CD4-positive, alpha-beta memory T cell (primary cell): ENCODE measurements around the gene CDK7. TPM values are rescaled to one million over a fixed set of nuclear protein-coding genes. Genes with fewer than 3 reads are reported as not detected.
"Not testable (repeated sequence)": the region's sequence is repeated elsewhere in the genome, so short reads cannot be mapped to it uniquely, and the experiment has no call there.

Experiments used
- CTCF ChIA-PET: fragments of 350-600 bp; sonication (Branson Sonifier 250); formaldehyde crosslinking; loops from one replicate; lab custom pipeline; 2021; ENCODE audit warnings: inconsistent platforms; ENCODE audit not compliant: partially characterized antibody; lab: Charles Lee
- POLR2A ChIA-PET: fragments of 350-600 bp; sonication (Branson Sonifier 250); formaldehyde crosslinking; loops from one replicate; lab custom pipeline; 2021; ENCODE audit not compliant: partially characterized antibody; lab: Charles Lee
- DNase-seq, 5 donors: peaks; one replicate each; pipeline versions ENCODE4 v3.0.0 to v3.0.0-alpha.2; 2020 to 2022; ENCODE audit warnings: mixed read lengths in 1 of 5
- H3K27ac ChIP-seq: one replicate; pipeline ENCODE4 v1.7.0; 2013; ENCODE audit warnings: low read depth, low read length
- H3K27me3 ChIP-seq: 2 replicates; pipeline ENCODE4 v1.7.0; 2013; ENCODE audit warnings: mild to moderate bottlenecking, low read length, moderate library complexity; ENCODE audit not compliant: insufficient read depth
- H3K36me3 ChIP-seq: 2 replicates; pipeline ENCODE4 v1.7.0; 2013; ENCODE audit warnings: mild to moderate bottlenecking, low read length, moderate library complexity; ENCODE audit not compliant: insufficient read depth
- H3K4me1 ChIP-seq: 2 replicates; pipeline ENCODE4 v1.7.0; 2013; ENCODE audit warnings: mild to moderate bottlenecking, low read length, moderate library complexity; ENCODE audit not compliant: insufficient read depth
- H3K4me3 ChIP-seq, 2 donors: one replicate each; pipeline ENCODE4 v1.7.0; 2013; ENCODE audit warnings: low read length in 2 of 2, mild to moderate bottlenecking in 1 of 2
- H3K9me3 ChIP-seq, 2 donors: one replicate each; pipeline ENCODE4 v1.7.0; 2013; ENCODE audit warnings: low read length in 2 of 2, control low read depth in 1 of 2; ENCODE audit not compliant: control insufficient read depth in 1 of 2
- H3K27ac Mint-ChIP-seq, 7 donors: one replicate each; pipeline ENCODE4 v1.8.0; 2020 to 2021; ENCODE audit warnings: mixed read lengths in 7 of 7, mild to moderate bottlenecking in 6 of 7, inconsistent platforms in 3 of 7, moderate library complexity in 3 of 7
- H3K27me3 Mint-ChIP-seq, 2 donors: one replicate each; pipeline ENCODE4 v1.8.0; 2020 to 2021; ENCODE audit warnings: mixed read lengths in 2 of 2
- H3K36me3 Mint-ChIP-seq, 2 donors: one replicate each; pipeline ENCODE4 v1.8.0; 2020 to 2021; ENCODE audit warnings: mixed read lengths in 2 of 2, inconsistent platforms in 1 of 2, mild to moderate bottlenecking in 1 of 2
- H3K4me1 Mint-ChIP-seq, 4 donors: one replicate each; pipeline ENCODE4 v1.8.0; 2020 to 2021; ENCODE audit warnings: mixed read lengths in 4 of 4, mild to moderate bottlenecking in 1 of 4
- H3K4me3 Mint-ChIP-seq, 8 donors: one replicate each; pipeline ENCODE4 v1.8.0; 2020 to 2021; ENCODE audit warnings: mixed read lengths in 8 of 8, mild to moderate bottlenecking in 7 of 8, moderate library complexity in 6 of 8, inconsistent platforms in 3 of 8
- H3K9me3 Mint-ChIP-seq, 8 donors: one replicate each; pipeline ENCODE4 v1.8.0; 2020 to 2021; ENCODE audit warnings: mixed read lengths in 8 of 8, mild to moderate bottlenecking in 5 of 8, inconsistent platforms in 3 of 8, moderate library complexity in 1 of 8
- intact Hi-C: fragments of 100-400 bp; cut with micrococcal nuclease; formaldehyde crosslinking; loops from one replicate; pipeline ENCODE4 v1.15.1; 2023
- polyA plus RNA-seq, 2 donors: library from polyadenylated mRNA; unstranded; fragments of 300-500 nt; fragmentation: Illumina TruSeq; gene quantifications; one replicate each; pipeline ENCODE4 v1.2.3, GENCODE V29; 2021
- total RNA-seq, 2 experiments: library from RNA; stranded (reverse); gene quantifications; one replicate each; pipeline ENCODE4 v1.2.3, GENCODE V29; 2021

CDK7 gene
- total and polyA plus RNA-seq, 4 experiments from 2014 or later, result 16.5 to 34.4 (median 22.6) TPM

DNA sequence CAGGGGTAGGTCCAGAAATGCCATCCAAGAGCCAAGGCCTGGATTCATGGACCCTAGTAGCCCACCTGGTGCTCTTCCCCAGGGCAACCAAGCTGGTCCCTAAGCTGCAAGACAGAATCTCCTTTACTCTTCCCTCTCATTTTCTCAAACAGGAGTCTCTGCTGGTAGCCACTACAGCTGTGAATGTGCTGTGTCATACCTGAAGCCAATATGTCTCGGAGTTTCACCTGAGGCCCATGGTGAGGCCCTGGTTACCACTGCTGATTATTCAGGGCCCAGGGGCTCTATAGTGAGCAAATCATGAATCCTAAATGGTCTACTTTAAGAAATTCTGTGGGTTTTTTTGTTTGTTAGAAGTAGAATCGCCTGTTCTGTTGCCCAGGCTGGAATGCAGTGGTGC is 15.9 kb downstream of the CDK7 start:
- H3K36me3 Mint-ChIP-seq, result peaks cover 35 to 47% of the 10 kb centered on the region in 2 donors
- no peaks in the 10 kb centered on the region for H3K27me3 Mint-ChIP-seq
- H3K4me1 Mint-ChIP-seq, result peaks cover 12 to 27% (median 21%) of the 10 kb centered on the region in 4 donors
- intact Hi-C loops, result no loop called here
- peaks cover 0 to 11% (median 4%) of the 10 kb centered on the region in 8 donors for H3K9me3 Mint-ChIP-seq
- Histone ChIP-seq H3K9me3 (no peaks in the 10 kb centered on the region), H3K36me3 (no peaks in the 10 kb centered on the region), H3K4me3 (no peak overlapping the region), H3K27ac (no peak overlapping the region), H3K4me1 (peaks cover 3% of the 10 kb centered on the region), H3K27me3 (no peaks in the 10 kb centered on the region)
- POLR2A ChIA-PET, result no interaction called here
- CTCF ChIA-PET, result no interaction called here
- H3K27ac Mint-ChIP-seq, result no peak overlapping the region
- H3K4me3 Mint-ChIP-seq, result no peak overlapping the region
- no peak for DNase-seq

DNA sequence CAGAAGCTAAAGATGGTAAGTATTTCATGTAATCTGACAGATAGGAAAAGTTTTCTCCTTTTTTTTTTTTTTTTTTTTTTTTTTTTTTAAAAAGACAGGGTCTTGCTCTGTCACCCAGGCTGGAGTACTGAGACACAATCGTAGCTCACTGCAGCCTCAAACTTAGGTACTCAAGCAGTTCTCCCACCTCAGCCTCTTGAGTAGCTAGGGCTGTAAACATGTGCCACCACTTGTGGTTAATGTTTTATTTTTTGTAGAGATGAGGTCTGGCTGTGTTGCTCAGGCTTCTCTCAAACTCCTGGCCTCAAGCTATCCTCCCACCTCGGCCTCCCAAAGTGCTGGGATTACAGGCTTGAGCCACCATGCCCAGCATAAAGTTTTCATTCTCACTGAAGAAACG is 17.8 kb downstream of the CDK7 start:
- H3K9me3 Mint-ChIP-seq, result peaks cover 0 to 10% (median 2%) of the 10 kb centered on the region in 8 donors
- CTCF ChIA-PET, result interaction anchor here (0.6 to 1.4 kb wide), 4 partner anchors 13 to 950 kb away, joined by 3 to 4 read pairs (median 3); partner anchors contain the start of gene SLC30A5

DNA sequence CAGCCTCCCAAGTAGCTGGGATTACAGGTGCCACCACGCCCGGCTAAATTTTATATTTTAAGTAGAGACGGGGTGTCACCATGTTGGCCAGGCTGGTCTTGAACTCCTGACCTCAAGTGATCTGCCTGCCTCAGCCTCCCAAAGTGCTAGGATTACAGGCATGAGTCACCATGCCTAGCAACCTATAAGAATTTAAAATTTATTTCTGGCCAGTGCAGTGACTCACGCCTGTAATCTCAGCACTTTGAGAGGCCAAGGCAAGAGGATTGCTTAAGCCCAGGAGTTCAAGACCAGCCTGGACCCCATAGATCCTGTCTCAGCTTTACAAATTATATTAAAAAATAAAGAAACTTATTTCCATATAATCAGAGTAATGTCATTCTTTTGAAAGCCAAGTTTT is 21.3 kb downstream of the CDK7 start:
- POLR2A ChIA-PET, H3K27ac ChIP-seq, H3K4me1 ChIP-seq, H3K4me3 Mint-ChIP-seq, intact Hi-C loops, CTCF ChIA-PET, H3K27me3 Mint-ChIP-seq, H3K9me3 Mint-ChIP-seq, H3K4me3 ChIP-seq, H3K27me3 ChIP-seq, DNase-seq, H3K4me1 Mint-ChIP-seq, H3K9me3 ChIP-seq: not testable (repeated sequence)
- Mint-ChIP-seq H3K27ac (peak overlapping the region in 1 of 7 donors; percentile 27), H3K36me3 (peaks cover 26 to 54% of the 10 kb centered on the region in 2 donors)
- peaks cover 18% of the 10 kb centered on the region for H3K36me3 ChIP-seq

More for the DNA sequence above, 17.8 kb downstream of the CDK7 start:
- H3K4me3 ChIP-seq, result no peak overlapping the region
- Mint-ChIP-seq H3K27ac (peak overlapping the region in 1 of 7 donors; percentile 55), H3K4me3 (no peak overlapping the region), H3K36me3 (peaks cover 36 to 39% of the 10 kb centered on the region in 2 donors), H3K4me1 (peaks cover 4 to 11% (median 8%) of the 10 kb centered on the region in 4 donors), H3K27me3 (no peaks in the 10 kb centered on the region)
- intact Hi-C loops, result no loop called here
- H3K9me3 ChIP-seq, result no peaks in the 10 kb centered on the region
- no peak overlapping the region for H3K27ac ChIP-seq
- DNase-seq, result no peak
- POLR2A ChIA-PET, result no interaction called here
- peaks cover 3% of the 10 kb centered on the region for H3K4me1 ChIP-seq
- H3K36me3 ChIP-seq, result peaks cover 6% of the 10 kb centered on the region
- no peaks in the 10 kb centered on the region for H3K27me3 ChIP-seq

DNA sequence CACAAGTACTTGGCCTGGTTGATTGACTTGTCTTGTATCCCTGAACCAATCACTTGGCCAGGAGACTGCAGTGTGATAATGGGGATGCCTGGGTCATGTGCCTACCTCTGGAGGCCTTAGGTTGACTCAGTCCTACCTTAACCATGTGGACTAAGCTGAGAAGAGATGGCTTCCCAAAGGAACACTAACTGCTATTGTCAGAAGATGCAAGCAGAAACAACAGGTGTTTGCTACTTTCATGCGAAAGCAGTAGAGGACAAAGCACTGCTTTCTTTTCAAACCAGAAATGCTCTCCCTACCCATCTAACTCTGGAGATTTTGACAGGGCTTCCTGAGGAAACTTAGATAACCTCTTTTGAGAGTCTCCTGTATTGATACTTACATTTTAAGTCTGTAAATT is 22.9 kb downstream of the CDK7 start:
- ChIA-PET POLR2A (interaction anchor here (0.7 kb wide), 1 partner anchor 11 kb away, joined by 4 read pairs; no protein-coding TSS in a partner anchor), CTCF (no interaction called here)
- peaks cover 21% of the 10 kb centered on the region for H3K36me3 ChIP-seq
- Mint-ChIP-seq H3K36me3 (peaks cover 36 to 60% of the 10 kb centered on the region in 2 donors), H3K4me1 (peaks cover 0 to 2% (median 0%) of the 10 kb centered on the region in 4 donors), H3K27ac (peak overlapping the region in 1 of 7 donors; percentile 53), H3K4me3 (no peak overlapping the region), H3K27me3 (no peaks in the 10 kb centered on the region), H3K9me3 (no peaks in the 10 kb centered on the region)
- H3K27ac ChIP-seq, result no peak overlapping the region
- H3K4me1 ChIP-seq, result no peaks in the 10 kb centered on the region
- no peaks in the 10 kb centered on the region for H3K9me3 ChIP-seq
- no peak overlapping the region for H3K4me3 ChIP-seq
- no peak for DNase-seq
- intact Hi-C loops, result no loop called here
- no peaks in the 10 kb centered on the region for H3K27me3 ChIP-seq

DNA sequence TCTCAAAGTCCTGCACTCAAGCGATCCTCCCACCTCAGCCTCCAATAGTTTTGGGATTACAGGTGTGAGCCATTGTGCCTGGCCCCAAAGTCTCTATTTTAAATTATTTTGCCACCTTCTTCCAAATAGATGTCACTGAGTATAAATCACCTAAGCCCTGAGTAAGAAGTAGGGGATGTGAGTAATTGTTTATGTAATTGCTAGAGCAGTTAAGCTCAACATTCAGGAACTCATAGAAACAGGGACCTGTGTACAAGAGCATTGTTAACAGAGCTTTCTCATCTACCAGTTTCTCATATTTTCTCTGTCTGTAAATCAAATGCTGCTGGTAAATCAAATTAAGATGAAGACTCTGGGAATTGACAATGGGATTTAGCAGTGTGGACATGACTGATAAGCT is 26.3 kb downstream of the CDK7 start:
- ChIA-PET CTCF (no interaction called here), POLR2A (no interaction called here)
- Mint-ChIP-seq H3K36me3 (peaks cover 48 to 74% of the 10 kb centered on the region in 2 donors), H3K27ac (peak overlapping the region in 1 of 7 donors; percentile 67), H3K27me3 (no peaks in the 10 kb centered on the region), H3K4me1 (peaks cover 0 to 2% (median 0%) of the 10 kb centered on the region in 4 donors), H3K9me3 (no peaks in the 10 kb centered on the region), H3K4me3 (no peak overlapping the region)
- H3K27me3 ChIP-seq, result no peaks in the 10 kb centered on the region
- intact Hi-C loops, result no loop called here
- no peak for DNase-seq
- H3K9me3 ChIP-seq, result no peaks in the 10 kb centered on the region
- no peak overlapping the region for H3K27ac ChIP-seq
- H3K4me3 ChIP-seq, result no peak overlapping the region
- H3K4me1 ChIP-seq, result no peaks in the 10 kb centered on the region
- peaks cover 21% of the 10 kb centered on the region for H3K36me3 ChIP-seq

DNA sequence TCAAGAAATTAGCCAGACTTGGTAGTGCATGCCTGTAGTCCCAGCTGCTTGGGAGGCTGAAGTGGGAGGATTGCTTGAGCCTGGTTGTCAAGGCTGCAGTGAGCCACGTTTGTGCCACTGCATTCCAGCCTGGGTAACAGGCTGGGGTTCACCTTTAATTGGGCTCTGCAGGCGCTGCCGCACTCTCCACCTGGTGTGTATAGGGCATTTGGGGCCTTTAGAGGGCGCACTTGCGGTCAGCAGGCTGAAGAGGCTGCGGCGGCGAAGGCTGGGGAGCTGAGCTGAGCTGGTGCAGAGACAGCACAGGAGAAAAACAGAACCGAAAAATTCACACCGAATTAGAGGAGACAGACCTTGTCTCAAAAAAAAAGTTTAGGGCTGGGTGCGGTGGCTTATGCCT is 31.2 kb downstream of the CDK7 start:
- Histone ChIP-seq H3K9me3 (no peaks in the 10 kb centered on the region), H3K27ac (no peak overlapping the region), H3K4me3 (no peak overlapping the region), H3K4me1 (no peaks in the 10 kb centered on the region), H3K36me3 (peaks cover 7% of the 10 kb centered on the region), H3K27me3 (no peaks in the 10 kb centered on the region)
- intact Hi-C loops, result no loop called here
- ChIA-PET POLR2A (no interaction called here), CTCF (interaction anchor here (1.2 kb wide), 1 partner anchor 14 kb away, joined by 4 read pairs; no protein-coding TSS in a partner anchor)
- Mint-ChIP-seq H3K9me3 (no peaks in the 10 kb centered on the region), H3K27ac (no peak overlapping the region), H3K27me3 (no peaks in the 10 kb centered on the region), H3K4me3 (no peak overlapping the region), H3K4me1 (peaks cover 0 to 2% (median under 1%) of the 10 kb centered on the region in 4 donors), H3K36me3 (peaks cover 33 to 61% of the 10 kb centered on the region in 2 donors)
- DNase-seq, result no peak

GRCh38 chr5:69268899-69269298 is 34.2 kb downstream of the CDK7 start:
- Histone ChIP-seq H3K27ac (no peak overlapping the region), H3K27me3 (no peaks in the 10 kb centered on the region), H3K36me3 (peaks cover 4% of the 10 kb centered on the region), H3K4me1 (no peaks in the 10 kb centered on the region), H3K9me3 (no peaks in the 10 kb centered on the region), H3K4me3 (no peak overlapping the region)
- Mint-ChIP-seq H3K4me1 (peaks cover 0 to 8% (median 6%) of the 10 kb centered on the region in 4 donors), H3K4me3 (no peak overlapping the region), H3K27me3 (no peaks in the 10 kb centered on the region), H3K9me3 (no peaks in the 10 kb centered on the region), H3K36me3 (peaks cover 24 to 59% of the 10 kb centered on the region in 2 donors), H3K27ac (no peak overlapping the region)
- intact Hi-C loops, result no loop called here
- CTCF ChIA-PET, result no interaction called here
- POLR2A ChIA-PET, result no interaction called here
- DNase-seq, result no peak
